ENCODE data around the gene GUCD1.
A peak's percentile ranks its signal among the peaks of the same experiment; 100 is the strongest.
"Not testable (repeated sequence)": the region's sequence is repeated elsewhere in the genome, so short reads cannot be mapped to it uniquely, and the experiment has no call there.

The GUCD1 gene

DNA sequence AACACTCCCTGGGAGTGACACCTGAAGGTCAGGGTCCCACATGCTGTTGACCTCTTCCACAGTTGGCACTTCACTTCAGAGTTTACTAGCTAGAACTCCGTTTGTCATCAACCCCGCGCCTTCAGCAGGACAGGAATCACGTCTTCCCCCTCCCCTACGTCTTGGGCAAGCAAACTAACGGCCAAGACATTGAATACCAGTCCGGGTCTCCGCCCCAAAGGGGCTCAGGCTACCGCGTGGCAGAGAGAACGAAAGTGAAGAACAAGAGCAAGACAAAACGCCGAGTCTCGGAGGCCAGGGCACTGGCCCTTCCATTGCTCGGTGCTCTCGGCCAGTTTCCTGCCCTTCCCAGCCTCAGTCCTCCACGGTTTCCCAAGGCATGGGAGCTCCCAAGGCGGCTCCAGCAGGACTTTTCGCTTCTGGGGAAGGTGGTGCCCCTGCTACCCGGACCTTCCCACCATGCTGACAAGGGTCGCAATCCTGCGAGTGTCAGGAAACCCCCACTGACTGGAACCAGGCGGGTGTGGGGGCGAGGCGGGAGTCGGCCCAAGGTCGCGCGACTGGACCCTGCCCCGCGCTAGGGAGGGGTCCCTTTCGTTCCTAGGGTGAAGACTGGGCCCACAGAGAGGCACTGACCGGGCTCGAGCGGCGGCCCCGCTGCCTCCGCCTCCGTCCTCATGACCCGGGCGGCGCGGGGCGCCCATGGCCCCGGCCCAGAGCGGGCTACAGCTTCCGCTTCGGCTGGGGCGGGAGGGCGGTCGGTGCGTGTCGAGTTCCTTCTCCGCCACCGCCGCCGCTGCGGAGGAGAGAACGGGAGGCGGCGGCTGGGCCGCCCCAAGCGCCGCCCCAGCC lies at the start of gene GUCD1:
Gene GUCD1, minus strand, starts transcription at position 826 of the 852 bp plus-strand sequence. Its CDS starts 147 bp downstream, at position 679.
- DNase-seq: peak; percentile 6

DNA sequence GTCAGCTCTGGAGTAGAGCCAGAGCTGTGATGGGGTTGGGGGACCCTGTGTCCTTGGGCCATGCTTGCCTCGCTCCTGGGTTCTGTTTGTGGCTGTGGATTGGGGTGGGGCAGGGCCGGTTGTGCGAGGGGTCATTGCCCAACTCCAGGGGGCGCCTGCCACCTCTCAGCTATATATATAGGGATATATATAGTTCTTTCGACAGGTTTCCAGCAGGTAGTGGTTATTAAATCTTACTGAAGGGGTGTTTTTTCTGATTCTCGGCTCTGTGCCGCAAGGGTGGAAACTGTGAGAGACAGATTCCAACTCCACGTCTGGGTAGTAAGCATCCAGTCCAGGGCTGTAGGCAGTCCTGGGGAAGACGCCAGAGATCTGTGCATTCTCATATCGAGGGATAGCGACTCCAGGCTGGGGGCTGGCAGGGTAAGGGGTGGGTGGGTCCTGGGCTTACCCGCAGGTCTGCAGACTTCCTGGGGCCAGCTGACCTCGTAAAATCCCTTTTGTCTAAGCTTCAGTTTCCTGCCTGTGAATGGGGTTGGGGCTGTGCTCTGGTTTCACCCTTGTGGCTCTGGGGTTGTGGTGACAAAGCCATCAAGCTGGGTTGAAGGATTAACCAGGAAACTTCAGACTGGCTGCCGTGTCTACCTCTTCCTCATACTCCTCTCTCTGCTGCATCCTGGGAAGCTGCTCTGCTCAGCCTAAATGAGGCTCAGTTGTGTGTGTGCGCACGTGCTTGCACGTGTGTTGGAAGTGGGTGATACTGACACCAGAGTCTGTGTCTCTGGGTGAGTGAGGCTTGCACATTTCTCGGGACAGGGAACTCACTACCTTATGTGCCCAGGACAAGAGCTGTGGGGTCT lies 49.1 kb upstream of the GUCD1 start:
- not testable (repeated sequence) for DNase-seq

DNA sequence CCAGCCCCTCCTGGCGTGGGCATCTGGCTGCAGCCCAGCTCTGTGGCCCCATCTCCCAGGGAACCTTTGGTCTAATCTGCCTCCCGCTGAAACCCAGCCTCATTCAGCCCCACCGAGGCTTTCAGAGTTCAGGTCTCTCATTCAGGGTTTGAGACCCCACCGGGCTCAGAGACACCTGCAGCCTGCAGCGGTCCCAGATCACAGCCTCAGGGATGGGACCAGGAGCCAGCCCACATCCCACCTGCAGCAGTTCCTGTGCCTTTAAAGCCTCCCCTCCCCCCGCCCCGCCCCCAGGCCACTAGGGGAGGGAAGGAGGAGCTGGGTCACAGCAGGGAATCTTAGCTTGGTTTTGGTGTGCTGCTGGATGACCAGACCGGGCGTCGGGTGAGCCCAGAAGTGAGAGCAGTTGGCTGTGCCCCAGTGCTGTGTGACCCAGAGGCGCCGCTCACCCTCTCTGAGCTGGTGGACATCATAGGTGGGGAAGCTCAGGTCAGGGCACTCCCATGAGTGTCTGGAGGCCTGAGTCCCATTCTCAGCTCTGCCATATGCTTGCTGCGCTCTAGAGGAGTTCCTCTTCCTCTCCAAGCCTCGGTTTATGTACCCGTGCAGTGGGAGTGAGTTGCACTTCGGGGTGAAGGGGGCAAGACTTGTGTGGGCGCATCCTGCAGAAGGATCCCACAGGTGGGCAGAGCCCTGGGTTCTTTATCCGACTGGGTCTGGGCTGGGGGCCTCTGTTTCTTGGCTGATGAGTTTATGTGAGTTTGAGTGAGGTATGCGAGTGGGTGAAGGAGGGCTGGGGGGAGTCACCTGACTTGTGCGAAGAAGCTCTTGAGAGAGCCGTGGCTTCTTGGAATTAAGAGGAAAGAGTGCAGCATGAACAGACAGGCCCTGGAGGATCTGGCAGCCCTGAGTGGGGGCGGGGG lies 48.2 kb upstream of the GUCD1 start, which contains the start of gene GGT1:
Gene GGT1, plus strand, starts transcription at position 347 of the 923 bp plus-strand sequence. CDS start 7,889 bp downstream, outside the sequence.
- not testable (repeated sequence) for DNase-seq

DNA sequence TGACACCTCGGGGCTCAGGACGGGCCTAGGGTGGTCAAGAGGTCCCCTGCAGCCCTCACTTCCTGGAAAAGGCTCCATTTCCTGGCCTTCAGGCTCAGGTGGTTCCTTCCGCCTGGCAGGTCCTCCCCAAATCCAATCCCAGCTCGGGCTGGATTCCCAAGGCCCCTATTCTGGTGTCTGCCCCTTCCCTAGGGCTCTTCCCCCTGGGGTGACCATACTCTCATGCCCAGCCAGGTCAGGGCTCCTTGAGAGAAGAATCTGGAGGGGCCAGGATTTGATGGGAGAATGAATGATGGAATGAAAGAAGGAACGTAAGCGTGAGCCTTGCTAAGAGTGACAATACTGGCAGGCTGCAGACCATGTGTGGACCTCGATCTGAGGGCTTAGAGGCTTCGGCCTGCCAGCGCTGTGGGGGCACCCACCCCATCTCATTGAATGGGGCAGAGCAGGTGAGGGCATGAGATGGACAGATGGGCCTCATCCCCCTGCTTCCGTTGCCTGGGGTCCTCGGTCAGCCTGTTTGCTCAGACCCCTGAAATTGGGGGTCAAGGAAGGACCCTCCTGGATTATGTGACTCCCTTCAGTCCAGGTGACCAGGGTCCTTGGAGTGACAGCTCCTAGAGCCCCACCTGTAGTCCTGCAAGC lies 47.3 kb upstream of the GUCD1 start:
- not testable (repeated sequence) for DNase-seq

DNA sequence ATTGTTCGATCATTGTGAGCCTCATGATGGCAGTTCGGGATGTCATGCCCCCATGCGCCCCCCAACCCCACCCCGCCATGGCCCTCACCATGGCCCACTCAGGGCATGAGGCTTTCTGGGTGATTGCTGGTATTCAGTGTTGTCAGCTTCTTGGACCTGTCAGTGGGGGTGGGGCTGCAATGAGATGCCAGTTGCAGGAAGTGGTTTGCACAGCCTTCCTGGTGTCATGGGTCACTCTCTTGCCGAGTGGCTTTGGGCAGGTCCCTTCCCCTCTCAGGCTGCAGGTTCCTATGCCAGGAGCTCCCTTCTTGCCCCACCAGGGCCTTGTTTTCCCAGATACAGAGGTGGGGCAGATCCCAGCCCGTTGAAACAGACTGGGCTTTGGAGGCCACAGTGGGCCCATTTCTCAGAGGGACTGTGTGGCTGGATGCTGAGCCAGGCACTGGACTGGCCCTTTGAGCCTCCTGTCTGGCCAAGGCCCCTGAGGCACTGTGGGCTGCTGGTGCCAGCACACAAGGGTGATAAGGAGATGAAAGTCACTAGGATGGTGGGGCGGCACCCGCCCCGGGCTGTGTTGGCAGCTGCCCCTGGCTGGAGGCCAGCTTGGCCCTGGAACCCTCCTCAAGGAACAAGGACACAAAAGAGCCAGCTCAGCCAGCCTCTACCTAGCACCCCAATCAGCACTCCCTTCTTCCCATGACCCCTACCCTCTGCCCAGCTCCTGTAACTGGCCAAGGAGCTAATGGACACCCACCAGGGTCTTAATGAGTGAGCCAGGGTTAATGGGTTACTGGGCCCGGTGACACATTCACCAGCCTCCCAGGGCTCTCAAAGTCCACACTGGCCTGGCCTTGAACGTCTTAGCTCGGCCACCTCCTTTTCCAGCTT lies 46.5 kb upstream of the GUCD1 start:
- DNase-seq: no peak

DNA sequence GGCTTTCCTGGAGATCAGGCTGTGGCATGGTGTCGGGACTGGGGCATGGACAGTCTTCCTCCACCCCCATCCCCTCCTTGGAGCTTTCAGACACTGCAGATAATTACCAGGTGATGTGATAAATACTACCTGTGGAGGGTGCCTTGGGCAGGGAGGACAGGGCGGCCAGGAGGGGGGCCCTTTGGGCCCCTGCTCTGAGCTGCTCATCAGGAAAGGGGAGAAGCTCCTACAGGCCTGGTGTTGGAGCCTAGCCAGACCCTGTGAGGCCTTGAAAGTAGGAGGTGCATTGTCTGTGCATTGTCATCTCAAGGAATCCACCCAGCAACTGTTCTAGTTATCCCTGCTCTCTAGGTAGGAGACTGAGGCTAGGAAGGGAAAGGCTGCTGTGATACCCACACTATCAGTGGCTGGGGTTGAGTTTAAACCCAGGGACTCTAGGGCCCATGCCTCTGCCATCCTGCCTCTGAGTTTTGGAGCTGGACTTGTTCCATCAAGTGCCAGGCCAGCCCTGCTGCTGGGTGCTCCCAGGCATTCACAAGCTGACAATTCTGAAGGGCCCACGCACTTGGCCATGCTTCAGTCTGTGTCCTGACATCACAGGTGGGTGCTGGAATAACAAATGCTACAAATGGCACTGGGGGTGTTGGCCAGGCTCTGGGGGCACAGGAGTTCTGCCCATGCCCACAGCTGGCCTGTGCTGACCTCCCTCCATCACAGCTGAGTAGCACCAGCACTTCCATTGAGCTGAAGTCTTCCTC lies 45.2 kb upstream of the GUCD1 start:
- DNase-seq: not testable (repeated sequence)

DNA sequence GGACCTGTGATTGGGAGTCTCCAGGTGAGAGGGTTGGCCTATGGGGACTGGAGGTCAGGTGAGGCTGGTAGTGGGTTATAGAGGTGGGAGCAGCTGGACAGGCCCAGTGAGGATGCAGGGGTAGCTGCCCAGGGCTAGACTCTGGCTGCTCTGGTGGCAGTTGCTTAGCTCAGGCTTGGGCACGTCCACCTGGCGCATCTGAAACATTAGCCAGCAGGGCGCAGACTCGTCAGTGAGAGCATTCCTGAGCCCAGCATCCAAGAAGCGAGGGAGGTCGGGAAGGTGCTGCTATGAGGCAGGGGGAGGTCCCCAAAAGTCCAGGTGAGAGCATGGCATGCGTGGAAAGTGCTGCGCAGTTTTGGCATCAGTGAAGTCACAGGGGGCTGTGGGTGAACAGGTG lies 44.6 kb upstream of the GUCD1 start:
- no peak for DNase-seq

DNA sequence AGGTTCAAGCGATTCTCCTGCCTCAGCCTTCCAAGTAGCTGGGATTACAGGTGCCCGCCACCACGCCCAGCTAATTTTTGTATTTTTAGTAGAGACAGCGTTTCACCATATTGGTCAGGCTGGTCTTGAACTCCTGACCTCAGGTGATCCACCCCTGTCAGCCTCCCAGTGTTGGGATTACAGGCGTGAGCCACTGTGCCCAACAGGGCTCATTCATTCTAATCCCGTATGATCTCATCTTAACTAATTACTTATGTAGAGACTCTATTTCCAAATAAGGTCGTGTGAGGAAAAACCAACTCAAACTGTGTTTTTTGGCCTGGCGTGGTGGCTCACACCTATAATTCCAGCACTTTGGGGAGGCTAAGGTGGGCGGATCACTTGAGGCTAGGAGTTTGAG lies 42.1 kb upstream of the GUCD1 start:
- not testable (repeated sequence) for DNase-seq

DNA sequence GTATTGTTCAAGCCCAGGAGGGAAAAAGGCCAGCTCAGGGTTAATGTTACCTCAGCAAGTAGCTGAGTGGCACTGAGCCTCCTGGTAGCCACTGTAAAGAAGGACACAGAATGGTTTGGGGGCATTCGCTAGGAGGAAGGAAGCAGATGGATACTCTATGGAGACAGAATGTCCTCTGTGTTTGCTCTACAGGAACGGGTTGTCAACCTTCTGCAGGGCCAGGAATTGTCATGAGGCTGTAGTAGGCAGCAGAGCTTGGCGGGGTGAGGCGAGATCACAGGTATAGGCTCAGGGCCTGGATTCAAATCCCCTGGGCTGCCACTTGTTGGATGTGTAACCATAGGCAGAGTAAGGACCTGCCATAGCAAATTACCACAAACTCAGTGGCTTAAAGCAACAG lies 40.9 kb upstream of the GUCD1 start:
- DNase-seq: no peak

DNA sequence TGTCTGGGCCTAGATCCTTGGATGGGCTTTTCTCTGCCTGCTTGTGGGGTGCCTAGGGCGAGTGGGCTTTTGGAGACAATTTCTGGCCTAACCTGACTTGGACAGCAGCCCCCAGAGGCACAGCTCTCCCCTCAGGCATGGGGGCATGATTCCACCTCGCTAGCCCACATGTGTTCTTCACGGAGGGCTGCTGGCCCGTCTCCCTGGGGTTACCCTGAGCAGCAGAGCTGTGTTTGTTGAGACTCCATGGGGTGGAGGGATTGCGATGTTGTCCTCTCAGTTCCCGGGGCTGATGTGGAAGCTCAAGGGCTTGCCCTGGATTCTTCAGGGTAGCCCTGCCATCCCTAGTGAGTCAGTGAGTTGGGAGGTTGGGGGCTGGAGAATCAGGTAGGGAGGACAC lies 40.3 kb upstream of the GUCD1 start:
- no peak for DNase-seq

DNA sequence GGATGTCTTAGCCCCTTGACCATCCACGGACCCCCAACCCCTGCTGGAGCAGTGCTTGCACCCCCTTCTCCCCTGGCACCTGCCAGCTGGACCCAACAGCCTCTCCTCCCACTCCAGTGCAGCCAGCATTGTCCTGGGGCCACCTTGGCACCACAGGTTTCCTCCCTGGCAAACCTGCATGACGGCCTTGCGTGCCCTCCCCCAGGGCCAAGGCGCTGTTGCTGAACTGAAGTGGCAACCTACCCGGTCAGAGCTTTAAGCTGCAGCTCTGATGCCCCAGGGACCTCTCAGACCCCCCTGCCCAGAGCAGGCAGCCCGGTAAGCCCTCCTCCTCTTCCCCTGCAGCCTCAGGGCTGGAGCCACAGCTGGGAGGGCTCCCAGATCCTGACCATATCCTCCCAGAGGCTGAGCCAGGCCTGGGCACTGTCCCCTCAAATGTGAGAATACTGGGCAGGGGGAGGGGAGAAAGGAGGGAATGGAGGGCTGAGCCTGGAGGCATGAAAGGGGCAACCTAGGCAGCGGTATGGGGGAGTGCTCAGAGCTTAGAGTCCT lies 39.7 kb upstream of the GUCD1 start:
- no peak for DNase-seq

DNA sequence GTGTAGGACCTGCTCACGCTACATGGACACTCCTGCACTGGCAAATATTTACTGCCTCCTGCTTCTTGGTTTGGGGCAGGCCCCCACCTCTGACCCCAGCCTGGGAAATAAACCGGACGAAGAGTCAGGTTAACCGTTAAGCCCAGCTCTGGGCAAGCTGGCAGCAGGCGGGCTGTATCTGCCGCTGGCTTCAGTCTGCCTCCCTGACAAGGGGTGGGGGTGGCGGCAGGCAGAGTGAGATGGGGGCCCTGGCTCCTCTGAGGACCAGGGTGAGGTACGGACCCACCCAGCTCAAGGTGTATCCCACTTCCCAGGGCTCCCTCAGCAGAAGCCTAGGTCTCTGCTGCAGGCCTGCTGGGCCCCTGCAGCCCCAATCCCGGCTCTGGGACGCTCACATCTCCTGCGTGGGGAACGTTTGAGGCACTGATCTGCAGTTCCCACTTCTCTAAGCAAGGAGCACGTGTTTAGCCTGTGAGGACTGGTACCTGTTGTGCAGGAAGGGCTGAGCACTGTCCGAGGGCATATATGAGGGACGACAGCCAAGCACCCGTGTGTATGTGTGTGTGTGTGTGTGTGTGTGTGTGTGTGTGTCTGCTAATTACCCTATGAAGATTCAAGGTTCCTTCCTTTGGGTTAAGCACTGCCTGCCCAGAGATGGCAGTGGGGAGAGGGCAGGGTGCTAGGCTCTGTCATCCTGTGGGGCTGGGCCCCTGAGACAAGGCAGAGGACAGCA lies 39.1 kb upstream of the GUCD1 start:
- DNase-seq: no peak

DNA sequence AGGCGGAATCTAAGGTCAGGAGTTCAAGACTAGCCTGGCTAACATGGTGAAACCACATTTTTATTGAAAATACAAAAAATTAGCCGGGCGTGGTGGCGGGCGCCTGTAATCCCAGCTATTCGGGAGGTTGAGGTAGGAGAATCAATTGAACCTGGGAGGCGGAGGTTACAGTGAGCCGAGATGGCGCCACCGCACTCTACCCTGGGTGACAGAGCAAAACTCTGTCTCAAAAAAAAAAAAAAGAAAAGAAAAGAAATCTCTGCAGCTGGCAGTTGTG lies 38.6 kb upstream of the GUCD1 start:
- DNase-seq: not testable (repeated sequence)

DNA sequence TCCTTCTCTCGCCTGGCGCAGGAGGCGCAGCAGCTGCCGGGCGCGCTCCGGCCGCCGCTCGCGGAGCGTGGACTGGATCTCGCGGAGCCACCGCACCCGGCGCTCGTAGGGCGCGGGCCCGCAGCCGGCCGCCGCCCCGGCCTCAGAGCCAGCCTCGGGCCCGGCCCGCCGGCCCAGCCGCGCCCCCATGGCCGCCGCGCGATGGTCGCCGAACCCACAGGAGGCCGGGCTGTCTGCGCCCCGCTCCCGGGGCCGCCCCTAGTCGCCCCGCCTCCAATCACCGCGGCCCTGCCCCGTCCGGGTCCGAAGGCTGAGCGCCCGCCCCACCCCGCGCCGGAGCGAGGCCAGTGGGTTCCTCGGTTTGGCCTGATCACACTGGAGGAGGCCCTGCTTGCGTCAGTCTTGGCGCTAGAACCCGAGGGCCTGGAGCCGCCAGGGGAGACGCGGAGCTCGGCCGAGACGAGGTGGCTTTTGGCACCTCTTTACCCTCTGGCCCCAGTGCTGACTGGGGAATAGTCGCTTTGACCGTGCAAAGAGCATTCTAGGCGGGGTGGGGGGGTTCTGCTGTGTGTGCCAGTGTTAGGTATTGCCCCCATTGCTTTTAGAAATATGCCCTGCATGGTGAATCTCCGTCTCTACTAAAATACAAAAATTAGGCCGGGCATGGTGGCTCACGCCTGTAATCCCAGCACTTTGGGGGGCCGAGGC lies 38.1 kb upstream of the GUCD1 start, which contains the start of gene LRRC75B:
Gene LRRC75B, minus strand, starts transcription at position 223 of the 708 bp plus-strand sequence. Its CDS starts 34 bp downstream, at position 189.
- DNase-seq: peak; percentile 60

DNA sequence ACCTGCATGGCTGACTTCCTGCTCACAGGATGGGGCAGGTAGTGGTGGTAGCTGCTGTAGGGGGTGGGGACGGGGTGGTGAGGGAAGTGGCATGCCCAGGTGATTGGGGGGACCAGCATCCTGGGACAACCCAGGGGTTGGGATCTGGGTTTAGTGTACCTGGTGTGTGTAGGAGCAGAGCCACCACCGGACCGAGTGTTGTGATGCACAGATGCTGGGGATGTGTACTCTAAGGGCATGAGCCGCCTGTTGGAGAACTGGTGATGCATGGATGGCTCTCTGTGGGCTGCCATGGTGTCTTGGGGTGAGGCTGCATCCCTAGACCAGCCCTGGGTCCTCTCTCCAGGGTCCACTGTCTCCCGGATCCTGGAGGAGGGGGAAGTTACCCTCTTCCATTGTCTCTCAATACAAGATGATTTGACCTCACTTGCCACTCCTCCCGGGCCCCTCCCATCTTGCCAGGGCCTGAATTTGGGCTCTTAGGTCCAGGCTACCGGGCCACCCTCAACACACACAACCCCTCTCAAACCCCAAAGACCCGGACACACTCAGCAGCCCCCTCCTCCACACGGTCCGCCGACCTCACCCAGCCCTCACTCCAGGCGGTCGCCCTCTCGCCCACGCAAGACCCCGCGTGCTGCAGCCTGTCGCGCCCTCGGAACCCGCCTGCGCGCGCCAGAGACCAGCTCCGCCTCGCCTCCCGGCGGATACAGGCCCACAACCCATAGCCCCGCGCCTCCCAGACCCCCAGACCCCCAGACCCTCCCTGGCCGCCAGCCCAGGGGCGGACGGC lies 37.3 kb upstream of the GUCD1 start:
- DNase-seq: no peak

DNA sequence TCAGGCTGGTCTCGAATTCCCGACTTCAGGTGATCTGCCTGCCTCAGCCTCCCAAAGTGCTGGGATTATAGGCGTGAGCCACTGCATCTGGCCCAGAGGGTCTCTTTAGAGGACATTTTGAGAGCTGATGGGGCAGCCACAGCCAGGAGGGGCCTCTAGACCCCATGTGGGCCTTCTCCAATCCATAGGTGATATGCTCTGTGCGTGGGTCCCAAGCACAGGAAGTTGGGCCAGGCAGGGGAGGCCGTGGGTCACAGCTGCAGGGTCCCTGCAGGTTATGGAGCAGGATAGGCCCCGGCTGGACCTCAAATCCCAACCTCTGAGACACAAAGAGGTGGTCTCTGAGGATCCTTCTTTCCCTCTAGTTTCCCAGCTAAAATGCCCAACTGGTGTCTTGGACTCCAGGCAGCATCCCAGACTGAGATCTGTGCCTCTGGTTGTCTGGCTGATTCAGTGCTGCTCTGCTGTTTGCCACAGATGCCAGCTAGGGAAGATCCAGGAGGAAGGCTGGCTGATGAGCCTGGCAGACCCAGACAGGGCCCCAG lies 36.4 kb upstream of the GUCD1 start:
- DNase-seq: no peak

DNA sequence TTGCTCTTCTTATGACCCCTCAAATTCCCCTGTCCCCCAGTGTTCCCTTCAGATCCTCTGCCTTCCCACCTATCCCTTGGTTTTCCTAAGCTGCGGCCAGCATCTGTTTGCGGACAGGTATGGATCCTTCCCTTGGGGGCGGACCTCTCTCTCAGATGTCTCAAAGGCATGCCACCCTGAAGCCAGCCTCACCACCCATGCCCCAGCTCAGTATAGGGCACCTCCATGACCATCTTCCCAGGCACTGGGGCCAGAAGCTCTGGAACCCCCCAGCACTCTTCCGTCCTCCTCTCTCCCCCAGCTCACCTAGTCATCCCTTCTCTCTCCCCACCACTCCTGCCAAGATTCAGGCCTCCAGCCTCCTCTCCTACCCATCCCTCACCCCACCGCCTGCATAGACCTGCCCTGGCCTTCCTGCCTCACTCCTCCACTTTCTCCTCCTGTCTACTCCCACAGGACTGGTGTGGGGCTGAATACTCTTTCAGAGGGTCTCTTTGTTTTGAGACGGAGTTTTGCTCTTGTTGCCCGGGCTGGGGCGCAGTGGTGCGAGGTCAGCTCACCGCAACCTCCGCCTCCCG lies 35.7 kb upstream of the GUCD1 start:
- no peak for DNase-seq

Data from NCI-H1092 (cell line).